Stimulated activated effector memory CD8-positive, alpha-beta T cell treated with anti-CD3 and anti-CD28 coated beads, Interleukin-12 subunit alpha, Interleukin-12 subunit beta, amount 100 ng/mL, for 72 hours (primary cell): Measurements from ENCODE around the gene CEP192.
"Not testable (repeated sequence)": the region's sequence is repeated elsewhere in the genome, so short reads cannot be mapped to it uniquely, and the experiment has no call there.

Source experiments
- ATAC-seq: fragments of 150-1000 bp; cut with Tn5 transposase; 2 replicates; pipeline ENCODE4 v1.10.0; 2021
- DNase-seq, 2 donors: peaks; one replicate each; pipeline ENCODE4 v3.0.0; 2021 to 2022; ENCODE audit warnings: low spot score in 2 of 2
- H3K27ac Mint-ChIP-seq: one replicate; pipeline ENCODE4 v1.8.0; 2022; ENCODE audit warnings: mild to moderate bottlenecking, mixed read lengths
- H3K36me3 Mint-ChIP-seq: one replicate; pipeline ENCODE4 v1.8.0; 2022; ENCODE audit warnings: mild to moderate bottlenecking, mixed read lengths
- H3K4me1 Mint-ChIP-seq: one replicate; pipeline ENCODE4 v1.8.0; 2022; ENCODE audit warnings: mixed read lengths
- H3K4me3 Mint-ChIP-seq: one replicate; pipeline ENCODE4 v1.8.0; 2022; ENCODE audit warnings: mild to moderate bottlenecking, mixed read lengths
- H3K9me3 Mint-ChIP-seq: one replicate; pipeline ENCODE4 v1.8.0; 2022; ENCODE audit warnings: mixed read lengths

Gene CEP192

GRCh38 chr18:13039806-13040205 lies 48.6 kb downstream of the CEP192 start:
- peaks cover 7% of the 10 kb centered on the region for H3K4me1 Mint-ChIP-seq
- H3K27ac Mint-ChIP-seq: peak overlapping the region; percentile 36
- peaks cover 86% of the 10 kb centered on the region for H3K36me3 Mint-ChIP-seq
- no peaks in the 10 kb centered on the region for H3K9me3 Mint-ChIP-seq
- ATAC-seq (no peak), DNase-seq (no peak)
- H3K4me3 Mint-ChIP-seq: no peak overlapping the region

GRCh38 chr18:13043066-13043465 lies 51.9 kb downstream of the CEP192 start:
- Mint-ChIP-seq H3K4me1 (peaks cover 13% of the 10 kb centered on the region), H3K4me3 (no peak overlapping the region), H3K9me3 (no peaks in the 10 kb centered on the region), H3K36me3 (peaks cover 87% of the 10 kb centered on the region), H3K27ac (no peak overlapping the region)
- ATAC-seq (no peak), DNase-seq (no peak)

GRCh38 chr18:13048061-13048595 lies 57.0 kb downstream of the CEP192 start:
- ATAC-seq (no peak), DNase-seq (no peak)
- no peak overlapping the region for H3K4me3 Mint-ChIP-seq
- H3K9me3 Mint-ChIP-seq: no peaks in the 10 kb centered on the region
- peaks cover 13% of the 10 kb centered on the region for H3K4me1 Mint-ChIP-seq
- peak overlapping the region; percentile 36 for H3K27ac Mint-ChIP-seq
- H3K36me3 Mint-ChIP-seq: peaks cover 92% of the 10 kb centered on the region

- Mint-ChIP-seq H3K9me3 (no peaks in the 10 kb centered on the region), H3K4me1 (peaks cover 8% of the 10 kb centered on the region), H3K4me3 (no peak overlapping the region), H3K36me3 (peaks cover 97% of the 10 kb centered on the region), H3K27ac (peak overlapping the region; percentile 5)
- DNase-seq (no peak), ATAC-seq (peak; percentile 40)
These were observed 60.0 kb downstream of the CEP192 start for GRCh38 chr18:13051159-13051558.

GRCh38 chr18:13051950-13052349 lies 60.8 kb downstream of the CEP192 start:
- Mint-ChIP-seq H3K4me3 (no peak overlapping the region), H3K9me3 (no peaks in the 10 kb centered on the region), H3K27ac (peak overlapping the region; percentile 15), H3K36me3 (peaks cover 97% of the 10 kb centered on the region), H3K4me1 (peaks cover 7% of the 10 kb centered on the region)
- no peak for DNase-seq
- no peak for ATAC-seq

- H3K9me3 Mint-ChIP-seq: no peaks in the 10 kb centered on the region
- peaks cover 13% of the 10 kb centered on the region for H3K4me1 Mint-ChIP-seq
- no peak overlapping the region for H3K4me3 Mint-ChIP-seq
- H3K27ac Mint-ChIP-seq: no peak overlapping the region
- peaks cover 100% of the 10 kb centered on the region for H3K36me3 Mint-ChIP-seq
- no peak for ATAC-seq
- no peak for DNase-seq
These were observed 63.2 kb downstream of the CEP192 start for GRCh38 chr18:13054336-13054735.

- no peak overlapping the region for H3K4me3 Mint-ChIP-seq
These were observed 70.5 kb downstream of the CEP192 start for GRCh38 chr18:13061630-13062189.

GRCh38 chr18:13067124-13067523 lies 76.0 kb downstream of the CEP192 start:
- ATAC-seq: peak; percentile 61

More at GRCh38 chr18:13061630-13062189, 70.5 kb downstream of the CEP192 start:
- Mint-ChIP-seq H3K9me3 (no peaks in the 10 kb centered on the region), H3K27ac (no peak overlapping the region), H3K4me1 (peaks cover 10% of the 10 kb centered on the region), H3K36me3 (peaks cover 92% of the 10 kb centered on the region)
- DNase-seq (no peak), ATAC-seq (no peak)

GRCh38 chr18:13067966-13068365 lies 76.8 kb downstream of the CEP192 start:
- Mint-ChIP-seq H3K4me1 (peaks cover 11% of the 10 kb centered on the region), H3K36me3 (peaks cover 93% of the 10 kb centered on the region), H3K27ac (no peak overlapping the region), H3K9me3 (no peaks in the 10 kb centered on the region), H3K4me3 (no peak overlapping the region)
- DNase-seq: no peak
- ATAC-seq: no peak

More at GRCh38 chr18:13067124-13067523, 76.0 kb downstream of the CEP192 start:
- Mint-ChIP-seq H3K27ac (peak overlapping the region; percentile 6), H3K9me3 (no peaks in the 10 kb centered on the region), H3K4me3 (no peak overlapping the region), H3K4me1 (peaks cover 11% of the 10 kb centered on the region), H3K36me3 (peaks cover 93% of the 10 kb centered on the region)
- DNase-seq: no peak

GRCh38 chr18:13070460-13070859 lies 79.3 kb downstream of the CEP192 start:
- no peak overlapping the region for H3K4me3 Mint-ChIP-seq
- no peak for DNase-seq
- no peaks in the 10 kb centered on the region for H3K9me3 Mint-ChIP-seq
- peaks cover 93% of the 10 kb centered on the region for H3K36me3 Mint-ChIP-seq
- peak overlapping the region; percentile 50 for H3K27ac Mint-ChIP-seq
- H3K4me1 Mint-ChIP-seq: peaks cover 11% of the 10 kb centered on the region
- no peak for ATAC-seq

GRCh38 chr18:13076886-13077285 lies 85.7 kb downstream of the CEP192 start:
- H3K9me3 Mint-ChIP-seq: peaks cover 4% of the 10 kb centered on the region
- H3K36me3 Mint-ChIP-seq: peaks cover 93% of the 10 kb centered on the region

GRCh38 chr18:13077473-13077872 lies 86.3 kb downstream of the CEP192 start:
- Mint-ChIP-seq H3K9me3 (peaks cover 4% of the 10 kb centered on the region), H3K27ac (no peak overlapping the region), H3K4me1 (peaks cover 12% of the 10 kb centered on the region), H3K4me3 (no peak overlapping the region), H3K36me3 (peaks cover 93% of the 10 kb centered on the region)
- ATAC-seq: no peak
- DNase-seq: no peak

More at GRCh38 chr18:13076886-13077285, 85.7 kb downstream of the CEP192 start:
- Mint-ChIP-seq H3K4me3 (no peak overlapping the region), H3K27ac (no peak overlapping the region), H3K4me1 (peaks cover 7% of the 10 kb centered on the region)
- no peak for ATAC-seq
- no peak for DNase-seq

GRCh38 chr18:13078065-13078464 lies 86.9 kb downstream of the CEP192 start:
- not testable (repeated sequence) for H3K9me3 Mint-ChIP-seq, DNase-seq, H3K4me3 Mint-ChIP-seq, H3K27ac Mint-ChIP-seq, ATAC-seq
- peaks cover 93% of the 10 kb centered on the region for H3K36me3 Mint-ChIP-seq
- H3K4me1 Mint-ChIP-seq: peaks cover 14% of the 10 kb centered on the region

- ATAC-seq (no peak), DNase-seq (no peak)
- no peak overlapping the region for H3K27ac Mint-ChIP-seq
- H3K4me1 Mint-ChIP-seq: peaks cover 14% of the 10 kb centered on the region
- no peak overlapping the region for H3K4me3 Mint-ChIP-seq
- H3K9me3 Mint-ChIP-seq: no peaks in the 10 kb centered on the region
- peaks cover 86% of the 10 kb centered on the region for H3K36me3 Mint-ChIP-seq
These were observed 95.7 kb downstream of the CEP192 start for GRCh38 chr18:13086906-13087305.

- Mint-ChIP-seq H3K4me3 (no peak overlapping the region), H3K4me1 (peaks cover 5% of the 10 kb centered on the region), H3K36me3 (peaks cover 87% of the 10 kb centered on the region), H3K9me3 (no peaks in the 10 kb centered on the region), H3K27ac (no peak overlapping the region)
- ATAC-seq (no peak), DNase-seq (no peak)
These were observed 104.3 kb downstream of the CEP192 start for GRCh38 chr18:13095466-13095865.

- Mint-ChIP-seq H3K36me3 (peaks cover 87% of the 10 kb centered on the region), H3K27ac (no peak overlapping the region), H3K4me3 (no peak overlapping the region), H3K9me3 (no peaks in the 10 kb centered on the region), H3K4me1 (no peaks in the 10 kb centered on the region)
- no peak for ATAC-seq
- DNase-seq: no peak
These were observed 105.1 kb downstream of the CEP192 start for GRCh38 chr18:13096232-13096631.
